Measurements from ENCODE around the gene MBLAC1. TPM values are rescaled to one million over a fixed set of nuclear protein-coding genes. Genes with fewer than 3 reads are reported as not detected.
A peak's percentile ranks its signal among the peaks of the same experiment; 100 is the strongest.
"Not testable (repeated sequence)": the region's sequence is repeated elsewhere in the genome, so short reads cannot be mapped to it uniquely, and the experiment has no call there.

Gene MBLAC1
- total and polyA plus RNA-seq, 2 donors from 2014 or later = 2.4 to 3.7 TPM

- no peaks in the 10 kb centered on the region for H3K9me3 ChIP-seq (ENCODE audit: control insufficient read depth in 2 of 3, insufficient read depth in 1 of 3, low read length in 3 of 3)
- H3K36me3 ChIP-seq (ENCODE audit: control insufficient read depth in 2 of 3, insufficient read depth in 3 of 3, low read length in 3 of 3) = no peaks in the 10 kb centered on the region
- no peak overlapping the region for H3K9ac ChIP-seq (ENCODE audit: low read length in 3 of 3)
- H3K4me1 ChIP-seq (ENCODE audit: control insufficient read depth in 2 of 3, insufficient read depth in 2 of 3, low read depth in 1 of 3, low read length in 3 of 3) = peaks cover 0 to 14% (median 8%) of the 10 kb centered on the region in 3 donors
- H3K27me3 ChIP-seq (ENCODE audit: control insufficient read depth, insufficient read depth, low read length) = no peaks in the 10 kb centered on the region
- DNase-seq (no peak), FAIRE-seq (no peak)
- no peak for TF ChIP-seq CTCF (IDR thresholded peaks at IDR 0.05; ENCODE audit: borderline replicate concordance, extremely low read depth, insufficient read depth)
- H3K4me3 ChIP-seq (ENCODE audit: low read length in 3 of 3) = no peak overlapping the region
- H3K27ac ChIP-seq (ENCODE audit: low read depth in 2 of 2, low read length in 2 of 2) = no peak overlapping the region
- intact Hi-C loops (cut with DNase I) = no loop called here
These were observed 1.8 kb downstream of the MBLAC1 start for GRCh38 chr7:100128637-100128963.

GRCh38 chr7:100130220-100130607, 3.4 kb downstream of the MBLAC1 start:
- H3K4me3 ChIP-seq (ENCODE audit: low read length in 3 of 3); H3K27me3 ChIP-seq (ENCODE audit: control insufficient read depth, insufficient read depth, low read length); H3K9ac ChIP-seq (ENCODE audit: low read length in 3 of 3); H3K4me1 ChIP-seq (ENCODE audit: control insufficient read depth in 2 of 3, insufficient read depth in 2 of 3, low read depth in 1 of 3, low read length in 3 of 3); intact Hi-C loops (cut with DNase I); DNase-seq; H3K36me3 ChIP-seq (ENCODE audit: control insufficient read depth in 2 of 3, insufficient read depth in 3 of 3, low read length in 3 of 3); H3K9me3 ChIP-seq (ENCODE audit: control insufficient read depth in 2 of 3, insufficient read depth in 1 of 3, low read length in 3 of 3); H3K27ac ChIP-seq (ENCODE audit: low read depth in 2 of 2, low read length in 2 of 2); FAIRE-seq: not testable (repeated sequence)

GRCh38 chr7:100130608-100131453, 4.1 kb downstream of the MBLAC1 start:
- no peak overlapping the region for H3K9ac ChIP-seq (ENCODE audit: low read length in 3 of 3)
- H3K36me3 ChIP-seq (ENCODE audit: control insufficient read depth in 2 of 3, insufficient read depth in 3 of 3, low read length in 3 of 3) = no peaks in the 10 kb centered on the region
- DNase-seq = peak; percentile 85 to 91 (median 89)
- H3K4me3 ChIP-seq (ENCODE audit: low read length in 3 of 3) = peak overlapping the region in 1 of 3 donors; percentile 30
- intact Hi-C loops (cut with DNase I) = no loop called here
- no peak overlapping the region for H3K27ac ChIP-seq (ENCODE audit: low read depth in 2 of 2, low read length in 2 of 2)
- TF ChIP-seq CTCF (IDR thresholded peaks at IDR 0.05; ENCODE audit: borderline replicate concordance, extremely low read depth, insufficient read depth) = peak; percentile 94
- FAIRE-seq = no peak
- peaks cover 0 to 8% (median 5%) of the 10 kb centered on the region in 3 donors for H3K4me1 ChIP-seq (ENCODE audit: control insufficient read depth in 2 of 3, insufficient read depth in 2 of 3, low read depth in 1 of 3, low read length in 3 of 3)
- no peaks in the 10 kb centered on the region for H3K9me3 ChIP-seq (ENCODE audit: control insufficient read depth in 2 of 3, insufficient read depth in 1 of 3, low read length in 3 of 3)
- H3K27me3 ChIP-seq (ENCODE audit: control insufficient read depth, insufficient read depth, low read length) = no peaks in the 10 kb centered on the region

GRCh38 chr7:100132126-100132525, 5.4 kb downstream of the MBLAC1 start:
- H3K9me3 ChIP-seq (ENCODE audit: control insufficient read depth in 2 of 3, insufficient read depth in 1 of 3, low read length in 3 of 3) = no peaks in the 10 kb centered on the region
- intact Hi-C loops (cut with DNase I) = no loop called here
- peaks cover 0 to 8% (median 5%) of the 10 kb centered on the region in 3 donors for H3K4me1 ChIP-seq (ENCODE audit: control insufficient read depth in 2 of 3, insufficient read depth in 2 of 3, low read depth in 1 of 3, low read length in 3 of 3)
- no peak overlapping the region for H3K4me3 ChIP-seq (ENCODE audit: low read length in 3 of 3)
- no peak overlapping the region for H3K27ac ChIP-seq (ENCODE audit: low read depth in 2 of 2, low read length in 2 of 2)
- no peak for FAIRE-seq
- H3K36me3 ChIP-seq (ENCODE audit: control insufficient read depth in 2 of 3, insufficient read depth in 3 of 3, low read length in 3 of 3) = no peaks in the 10 kb centered on the region
- no peak overlapping the region for H3K9ac ChIP-seq (ENCODE audit: low read length in 3 of 3)
- no peak for TF ChIP-seq CTCF (IDR thresholded peaks at IDR 0.05; ENCODE audit: borderline replicate concordance, extremely low read depth, insufficient read depth)
- DNase-seq = no peak
- no peaks in the 10 kb centered on the region for H3K27me3 ChIP-seq (ENCODE audit: control insufficient read depth, insufficient read depth, low read length)
